Panc1 (cell line): ENCODE measurements around the gene LLGL2.

Source experiments
- POLR2AphosphoS5 ChIP-seq: IDR thresholded peaks from 2 replicates; pipeline ENCODE4 v1.6.1; 2012; ENCODE audit warnings: mild to moderate bottlenecking, low read depth, low read length, moderate library complexity
- SIN3A ChIP-seq: IDR thresholded peaks from 2 replicates; pipeline ENCODE4 v1.6.1; 2012; ENCODE audit warnings: low read depth, mild to moderate bottlenecking, low read length, moderate library complexity, borderline replicate concordance; ENCODE audit not compliant: insufficient read depth
- TF ChIP-seq, protein P1 (sequence below): fragments of 450-650 bp; IDR thresholded peaks from 2 replicates; pipeline ENCODE4 v1.5.1; 2017; ENCODE audit warnings: mild to moderate bottlenecking
- TF ChIP-seq, protein P2 (sequence below), 2 experiments: IDR thresholded peaks; 2 replicates each; pipeline ENCODE4 v1.6.1; 2011 to 2012; ENCODE audit warnings: low read depth in 2 of 2, control low read depth in 1 of 2, low read length in 1 of 2, mild to moderate bottlenecking in 1 of 2, moderate library complexity in 1 of 2; ENCODE audit not compliant: insufficient read depth in 1 of 2

DNA sequence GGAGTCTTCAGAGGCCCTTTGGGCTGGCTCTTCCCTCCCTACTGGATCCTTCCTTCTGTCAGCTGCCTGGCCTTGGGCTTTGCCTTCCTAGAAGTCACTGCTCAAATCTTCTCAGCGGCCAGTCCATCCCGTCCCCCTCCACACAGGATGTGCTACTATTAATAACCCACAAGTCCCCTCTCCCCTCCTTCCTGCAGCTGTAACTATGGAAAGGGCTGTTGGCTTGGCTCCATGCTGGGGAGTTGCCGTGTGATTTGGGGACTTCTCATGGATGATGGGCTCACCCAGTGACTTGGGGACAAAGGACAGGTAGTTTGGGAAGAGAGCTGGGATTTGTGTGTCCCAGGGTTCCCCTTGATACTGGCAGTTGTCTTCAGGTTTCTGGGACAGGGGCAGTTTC, 49.6 kb upstream of the LLGL2 start:
- TF ChIP-seq, protein P1, sequence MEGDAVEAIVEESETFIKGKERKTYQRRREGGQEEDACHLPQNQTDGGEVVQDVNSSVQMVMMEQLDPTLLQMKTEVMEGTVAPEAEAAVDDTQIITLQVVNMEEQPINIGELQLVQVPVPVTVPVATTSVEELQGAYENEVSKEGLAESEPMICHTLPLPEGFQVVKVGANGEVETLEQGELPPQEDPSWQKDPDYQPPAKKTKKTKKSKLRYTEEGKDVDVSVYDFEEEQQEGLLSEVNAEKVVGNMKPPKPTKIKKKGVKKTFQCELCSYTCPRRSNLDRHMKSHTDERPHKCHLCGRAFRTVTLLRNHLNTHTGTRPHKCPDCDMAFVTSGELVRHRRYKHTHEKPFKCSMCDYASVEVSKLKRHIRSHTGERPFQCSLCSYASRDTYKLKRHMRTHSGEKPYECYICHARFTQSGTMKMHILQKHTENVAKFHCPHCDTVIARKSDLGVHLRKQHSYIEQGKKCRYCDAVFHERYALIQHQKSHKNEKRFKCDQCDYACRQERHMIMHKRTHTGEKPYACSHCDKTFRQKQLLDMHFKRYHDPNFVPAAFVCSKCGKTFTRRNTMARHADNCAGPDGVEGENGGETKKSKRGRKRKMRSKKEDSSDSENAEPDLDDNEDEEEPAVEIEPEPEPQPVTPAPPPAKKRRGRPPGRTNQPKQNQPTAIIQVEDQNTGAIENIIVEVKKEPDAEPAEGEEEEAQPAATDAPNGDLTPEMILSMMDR: no peak
- TF ChIP-seq SIN3A: no peak
- TF ChIP-seq POLR2AphosphoS5: no peak
- TF ChIP-seq, protein P2, sequence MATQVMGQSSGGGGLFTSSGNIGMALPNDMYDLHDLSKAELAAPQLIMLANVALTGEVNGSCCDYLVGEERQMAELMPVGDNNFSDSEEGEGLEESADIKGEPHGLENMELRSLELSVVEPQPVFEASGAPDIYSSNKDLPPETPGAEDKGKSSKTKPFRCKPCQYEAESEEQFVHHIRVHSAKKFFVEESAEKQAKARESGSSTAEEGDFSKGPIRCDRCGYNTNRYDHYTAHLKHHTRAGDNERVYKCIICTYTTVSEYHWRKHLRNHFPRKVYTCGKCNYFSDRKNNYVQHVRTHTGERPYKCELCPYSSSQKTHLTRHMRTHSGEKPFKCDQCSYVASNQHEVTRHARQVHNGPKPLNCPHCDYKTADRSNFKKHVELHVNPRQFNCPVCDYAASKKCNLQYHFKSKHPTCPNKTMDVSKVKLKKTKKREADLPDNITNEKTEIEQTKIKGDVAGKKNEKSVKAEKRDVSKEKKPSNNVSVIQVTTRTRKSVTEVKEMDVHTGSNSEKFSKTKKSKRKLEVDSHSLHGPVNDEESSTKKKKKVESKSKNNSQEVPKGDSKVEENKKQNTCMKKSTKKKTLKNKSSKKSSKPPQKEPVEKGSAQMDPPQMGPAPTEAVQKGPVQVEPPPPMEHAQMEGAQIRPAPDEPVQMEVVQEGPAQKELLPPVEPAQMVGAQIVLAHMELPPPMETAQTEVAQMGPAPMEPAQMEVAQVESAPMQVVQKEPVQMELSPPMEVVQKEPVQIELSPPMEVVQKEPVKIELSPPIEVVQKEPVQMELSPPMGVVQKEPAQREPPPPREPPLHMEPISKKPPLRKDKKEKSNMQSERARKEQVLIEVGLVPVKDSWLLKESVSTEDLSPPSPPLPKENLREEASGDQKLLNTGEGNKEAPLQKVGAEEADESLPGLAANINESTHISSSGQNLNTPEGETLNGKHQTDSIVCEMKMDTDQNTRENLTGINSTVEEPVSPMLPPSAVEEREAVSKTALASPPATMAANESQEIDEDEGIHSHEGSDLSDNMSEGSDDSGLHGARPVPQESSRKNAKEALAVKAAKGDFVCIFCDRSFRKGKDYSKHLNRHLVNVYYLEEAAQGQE (IDR thresholded peaks at IDR 0.05; ENCODE audit: insufficient read depth in 1 of 2, low read depth in 2 of 2, low read length in 1 of 2): no peak
